ENCODE measurements around the gene PACSIN3. TPM values are rescaled to one million over a fixed set of nuclear protein-coding genes. Genes with fewer than 3 reads are reported as not detected.

PACSIN3 gene
- total and polyA plus RNA-seq, 2 of the 13 experiments (the other 11 are each of a cell fraction or from before 2014, with no cell fraction given) = 47.9 to 93.3 TPM

DNA sequence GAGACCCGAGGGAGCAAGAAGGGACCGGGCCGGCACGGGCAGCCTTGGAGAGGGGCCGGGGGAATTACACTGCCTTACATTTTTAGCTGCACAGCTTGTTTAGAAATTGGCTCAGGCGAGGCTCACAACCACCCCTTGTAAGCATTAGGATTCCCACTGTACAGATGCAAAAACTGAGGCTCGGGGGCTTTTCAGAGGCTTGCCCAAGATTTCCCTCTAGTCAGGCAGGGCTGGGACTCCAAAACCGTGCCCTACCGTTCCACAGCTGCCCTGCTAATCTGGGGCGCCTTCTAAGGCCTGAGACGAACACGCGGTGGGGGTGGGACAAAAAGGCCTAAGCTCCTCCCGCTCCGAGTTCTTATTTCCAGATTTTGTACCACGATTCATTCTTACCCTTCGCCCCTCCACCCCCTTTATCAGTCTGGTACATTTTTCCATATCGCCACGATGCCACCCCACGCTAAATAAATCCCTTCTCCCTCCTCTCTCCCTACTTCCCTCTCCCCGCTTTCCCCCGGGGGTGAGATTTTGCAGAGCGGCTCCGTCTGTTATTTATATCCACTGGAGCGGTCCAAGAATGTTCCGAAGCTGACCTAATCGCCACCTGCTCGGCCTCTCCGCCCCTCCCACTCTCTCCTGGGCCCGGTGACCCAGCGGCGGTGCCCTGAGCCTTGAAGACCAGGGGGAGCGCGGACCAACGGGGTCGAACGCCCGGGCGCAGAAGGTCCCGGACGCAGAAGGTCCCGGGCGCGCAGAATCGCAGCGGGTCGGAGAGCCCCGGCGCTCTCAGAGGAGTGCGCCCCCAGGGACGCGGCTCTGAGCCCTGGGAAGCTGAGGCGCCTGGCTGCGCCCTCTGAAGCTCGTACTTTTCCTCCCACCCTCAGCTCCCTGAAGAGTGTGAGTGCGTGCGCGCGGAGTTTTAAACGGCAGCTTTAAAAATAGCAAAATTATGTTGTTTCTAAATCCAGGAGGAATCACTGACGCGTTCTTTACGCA, 764 bp upstream of the PACSIN3 start (continued):
- TF ChIP-seq ZBTB46 (CRISPR knock-in tag; IDR thresholded peaks at IDR 0.05; ENCODE audit: borderline replicate concordance) = no peak
- TF ChIP-seq SP5 (CRISPR knock-in tag; IDR thresholded peaks at IDR 0.05; ENCODE audit: borderline replicate concordance, low read depth) = no peak
- TF ChIP-seq, protein P1, sequence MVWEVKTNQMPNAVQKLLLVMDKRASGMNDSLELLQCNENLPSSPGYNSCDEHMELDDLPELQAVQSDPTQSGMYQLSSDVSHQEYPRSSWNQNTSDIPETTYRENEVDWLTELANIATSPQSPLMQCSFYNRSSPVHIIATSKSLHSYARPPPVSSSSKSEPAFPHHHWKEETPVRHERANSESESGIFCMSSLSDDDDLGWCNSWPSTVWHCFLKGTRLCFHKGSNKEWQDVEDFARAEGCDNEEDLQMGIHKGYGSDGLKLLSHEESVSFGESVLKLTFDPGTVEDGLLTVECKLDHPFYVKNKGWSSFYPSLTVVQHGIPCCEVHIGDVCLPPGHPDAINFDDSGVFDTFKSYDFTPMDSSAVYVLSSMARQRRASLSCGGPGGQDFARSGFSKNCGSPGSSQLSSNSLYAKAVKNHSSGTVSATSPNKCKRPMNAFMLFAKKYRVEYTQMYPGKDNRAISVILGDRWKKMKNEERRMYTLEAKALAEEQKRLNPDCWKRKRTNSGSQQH (CRISPR knock-in tag; IDR thresholded peaks at IDR 0.05; ENCODE audit: low read depth) = no peak
- no peak for TF ChIP-seq ZNF709 (CRISPR knock-in tag; IDR thresholded peaks at IDR 0.05)
- TF ChIP-seq, protein P2, sequence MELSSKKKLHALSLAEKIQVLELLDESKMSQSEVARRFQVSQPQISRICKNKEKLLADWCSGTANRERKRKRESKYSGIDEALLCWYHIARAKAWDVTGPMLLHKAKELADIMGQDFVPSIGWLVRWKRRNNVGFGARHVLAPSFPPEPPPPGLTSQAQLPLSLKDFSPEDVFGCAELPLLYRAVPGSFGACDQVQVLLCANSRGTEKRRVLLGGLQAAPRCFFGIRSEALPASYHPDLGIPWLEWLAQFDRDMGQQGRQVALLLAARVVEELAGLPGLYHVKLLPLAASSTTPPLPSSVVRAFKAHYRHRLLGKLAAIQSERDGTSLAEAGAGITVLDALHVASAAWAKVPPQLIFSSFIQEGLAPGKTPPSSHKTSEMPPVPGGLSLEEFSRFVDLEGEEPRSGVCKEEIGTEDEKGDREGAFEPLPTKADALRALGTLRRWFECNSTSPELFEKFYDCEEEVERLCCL (CRISPR knock-in tag; IDR thresholded peaks at IDR 0.05; ENCODE audit: borderline replicate concordance) = no peak
- TF ChIP-seq, protein P3, sequence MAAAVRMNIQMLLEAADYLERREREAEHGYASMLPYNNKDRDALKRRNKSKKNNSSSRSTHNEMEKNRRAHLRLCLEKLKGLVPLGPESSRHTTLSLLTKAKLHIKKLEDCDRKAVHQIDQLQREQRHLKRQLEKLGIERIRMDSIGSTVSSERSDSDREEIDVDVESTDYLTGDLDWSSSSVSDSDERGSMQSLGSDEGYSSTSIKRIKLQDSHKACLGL (CRISPR knock-in tag; IDR thresholded peaks at IDR 0.05) = no peak; the same call in 1 of the 2 replicates
- TF ChIP-seq, protein P4, sequence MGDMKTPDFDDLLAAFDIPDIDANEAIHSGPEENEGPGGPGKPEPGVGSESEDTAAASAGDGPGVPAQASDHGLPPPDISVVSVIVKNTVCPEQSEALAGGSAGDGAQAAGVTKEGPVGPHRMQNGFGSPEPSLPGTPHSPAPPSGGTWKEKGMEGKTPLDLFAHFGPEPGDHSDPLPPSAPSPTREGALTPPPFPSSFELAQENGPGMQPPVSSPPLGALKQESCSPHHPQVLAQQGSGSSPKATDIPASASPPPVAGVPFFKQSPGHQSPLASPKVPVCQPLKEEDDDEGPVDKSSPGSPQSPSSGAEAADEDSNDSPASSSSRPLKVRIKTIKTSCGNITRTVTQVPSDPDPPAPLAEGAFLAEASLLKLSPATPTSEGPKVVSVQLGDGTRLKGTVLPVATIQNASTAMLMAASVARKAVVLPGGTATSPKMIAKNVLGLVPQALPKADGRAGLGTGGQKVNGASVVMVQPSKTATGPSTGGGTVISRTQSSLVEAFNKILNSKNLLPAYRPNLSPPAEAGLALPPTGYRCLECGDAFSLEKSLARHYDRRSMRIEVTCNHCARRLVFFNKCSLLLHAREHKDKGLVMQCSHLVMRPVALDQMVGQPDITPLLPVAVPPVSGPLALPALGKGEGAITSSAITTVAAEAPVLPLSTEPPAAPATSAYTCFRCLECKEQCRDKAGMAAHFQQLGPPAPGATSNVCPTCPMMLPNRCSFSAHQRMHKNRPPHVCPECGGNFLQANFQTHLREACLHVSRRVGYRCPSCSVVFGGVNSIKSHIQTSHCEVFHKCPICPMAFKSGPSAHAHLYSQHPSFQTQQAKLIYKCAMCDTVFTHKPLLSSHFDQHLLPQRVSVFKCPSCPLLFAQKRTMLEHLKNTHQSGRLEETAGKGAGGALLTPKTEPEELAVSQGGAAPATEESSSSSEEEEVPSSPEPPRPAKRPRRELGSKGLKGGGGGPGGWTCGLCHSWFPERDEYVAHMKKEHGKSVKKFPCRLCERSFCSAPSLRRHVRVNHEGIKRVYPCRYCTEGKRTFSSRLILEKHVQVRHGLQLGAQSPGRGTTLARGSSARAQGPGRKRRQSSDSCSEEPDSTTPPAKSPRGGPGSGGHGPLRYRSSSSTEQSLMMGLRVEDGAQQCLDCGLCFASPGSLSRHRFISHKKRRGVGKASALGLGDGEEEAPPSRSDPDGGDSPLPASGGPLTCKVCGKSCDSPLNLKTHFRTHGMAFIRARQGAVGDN (CRISPR knock-in tag; IDR thresholded peaks at IDR 0.05) = peak; percentile 51
- TF ChIP-seq ZNF564 (CRISPR knock-in tag; IDR thresholded peaks at IDR 0.05) = peak; percentile 47
- no peak for TF ChIP-seq ZFP37 (CRISPR knock-in tag; IDR thresholded peaks at IDR 0.05; ENCODE audit: borderline replicate concordance)
- TF ChIP-seq, protein P5, sequence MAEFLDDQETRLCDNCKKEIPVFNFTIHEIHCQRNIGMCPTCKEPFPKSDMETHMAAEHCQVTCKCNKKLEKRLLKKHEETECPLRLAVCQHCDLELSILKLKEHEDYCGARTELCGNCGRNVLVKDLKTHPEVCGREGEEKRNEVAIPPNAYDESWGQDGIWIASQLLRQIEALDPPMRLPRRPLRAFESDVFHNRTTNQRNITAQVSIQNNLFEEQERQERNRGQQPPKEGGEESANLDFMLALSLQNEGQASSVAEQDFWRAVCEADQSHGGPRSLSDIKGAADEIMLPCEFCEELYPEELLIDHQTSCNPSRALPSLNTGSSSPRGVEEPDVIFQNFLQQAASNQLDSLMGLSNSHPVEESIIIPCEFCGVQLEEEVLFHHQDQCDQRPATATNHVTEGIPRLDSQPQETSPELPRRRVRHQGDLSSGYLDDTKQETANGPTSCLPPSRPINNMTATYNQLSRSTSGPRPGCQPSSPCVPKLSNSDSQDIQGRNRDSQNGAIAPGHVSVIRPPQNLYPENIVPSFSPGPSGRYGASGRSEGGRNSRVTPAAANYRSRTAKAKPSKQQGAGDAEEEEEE (CRISPR knock-in tag; IDR thresholded peaks at IDR 0.05; ENCODE audit: borderline replicate concordance) = no peak
- TF ChIP-seq UBTF (CRISPR knock-in tag; IDR thresholded peaks at IDR 0.05) = peak; percentile 90
- TF ChIP-seq ZNF576 (CRISPR knock-in tag; IDR thresholded peaks at IDR 0.05) = no peak
